Stimulated activated CD4-positive, alpha-beta T cell treated with anti-CD3 and anti-CD28 coated beads, Interleukin-2, amount 100 ng/mL, for 24 hours (primary cell): ENCODE results near the gene NUDT6.
"Not testable (repeated sequence)": the region's sequence is repeated elsewhere in the genome, so short reads cannot be mapped to it uniquely, and the experiment has no call there.

ENCODE experiments used
- DNase-seq, 2 donors: peaks; one replicate each; pipeline ENCODE4 v3.0.0-alpha.2; 2020

The NUDT6 gene

GRCh38 chr4:122921971-122922876 lies at the start of gene NUDT6:
TSS of gene NUDT6 (minus strand) at chr4:122922597. CDS start at chr4:122922572, 25 bp downstream.
- DNase-seq, result peak; percentile 40 to 46

GRCh38 chr4:122968227-122968812 lies 45.9 kb upstream of the NUDT6 start:
- DNase-seq, result no peak

- no peak for DNase-seq
Observed at GRCh38 chr4:122967231-122967630, 44.8 kb upstream of the NUDT6 start.

- no peak for DNase-seq
Observed at GRCh38 chr4:122966201-122966600, 43.8 kb upstream of the NUDT6 start.

- no peak for DNase-seq
Observed at GRCh38 chr4:122963216-122963615, 40.8 kb upstream of the NUDT6 start.

GRCh38 chr4:122960611-122961000 lies 38.2 kb upstream of the NUDT6 start:
- no peak for DNase-seq

- DNase-seq, result no peak
Observed at GRCh38 chr4:122959981-122960610, 37.7 kb upstream of the NUDT6 start.

GRCh38 chr4:122959441-122959840 lies 37.0 kb upstream of the NUDT6 start:
- no peak for DNase-seq

- DNase-seq, result no peak
Observed at GRCh38 chr4:122958505-122958904, 36.1 kb upstream of the NUDT6 start.

GRCh38 chr4:122953924-122954323 lies 31.5 kb upstream of the NUDT6 start:
- DNase-seq, result no peak

GRCh38 chr4:122952028-122952427 lies 29.6 kb upstream of the NUDT6 start:
- DNase-seq, result no peak

GRCh38 chr4:122948671-122949070 lies 26.3 kb upstream of the NUDT6 start:
- DNase-seq, result no peak

GRCh38 chr4:122946142-122946541 lies 23.7 kb upstream of the NUDT6 start:
- DNase-seq, result no peak

GRCh38 chr4:122945136-122945535 lies 22.7 kb upstream of the NUDT6 start:
- DNase-seq, result not testable (repeated sequence)

GRCh38 chr4:122932763-122933162 lies 10.4 kb upstream of the NUDT6 start:
- DNase-seq, result no peak

GRCh38 chr4:122930862-122931261 lies 8.5 kb upstream of the NUDT6 start:
- no peak for DNase-seq

GRCh38 chr4:122928930-122929329 lies 6.5 kb upstream of the NUDT6 start:
- no peak for DNase-seq

GRCh38 chr4:122922877-122923511 lies 597 bp upstream of the NUDT6 start:
- peak; percentile 87 to 88 for DNase-seq

GRCh38 chr4:122921300-122921699 lies 1.1 kb downstream of the NUDT6 start:
- no peak for DNase-seq

- DNase-seq, result no peak
Observed at GRCh38 chr4:122920473-122920872, 1.9 kb downstream of the NUDT6 start.

- DNase-seq, result no peak
Observed at GRCh38 chr4:122917731-122918130, 4.7 kb downstream of the NUDT6 start.

GRCh38 chr4:122914938-122915337 lies 7.5 kb downstream of the NUDT6 start:
- DNase-seq, result no peak

- DNase-seq, result no peak
Observed at GRCh38 chr4:122914292-122914904, 8.0 kb downstream of the NUDT6 start.
